Uterus (tissue), 2 donors: Measurements from ENCODE around the gene RNF19B.

ENCODE experiments used
- POLR2A ChIP-seq, 2 donors: fragments of 450-650 bp; IDR thresholded peaks; one replicate each; pipeline ENCODE4 v1.6.1; 2016; ENCODE audit warnings: antibody characterized with exemption in 2 of 2, mild to moderate bottlenecking in 1 of 2, moderate library complexity in 1 of 2
- TF ChIP-seq, protein P1 (sequence below), 4 experiments: fragments of 200-600 bp in 2 of 4; fragments of 450-650 bp in 2 of 4; sonication (generic) in 2 of 4; IDR thresholded peaks; one replicate each; pipeline ENCODE4 v1.5.1; 2016 to 2019; ENCODE audit warnings: antibody characterized with exemption in 4 of 4, mild to moderate bottlenecking in 2 of 4, moderate library complexity in 1 of 4

DNA sequence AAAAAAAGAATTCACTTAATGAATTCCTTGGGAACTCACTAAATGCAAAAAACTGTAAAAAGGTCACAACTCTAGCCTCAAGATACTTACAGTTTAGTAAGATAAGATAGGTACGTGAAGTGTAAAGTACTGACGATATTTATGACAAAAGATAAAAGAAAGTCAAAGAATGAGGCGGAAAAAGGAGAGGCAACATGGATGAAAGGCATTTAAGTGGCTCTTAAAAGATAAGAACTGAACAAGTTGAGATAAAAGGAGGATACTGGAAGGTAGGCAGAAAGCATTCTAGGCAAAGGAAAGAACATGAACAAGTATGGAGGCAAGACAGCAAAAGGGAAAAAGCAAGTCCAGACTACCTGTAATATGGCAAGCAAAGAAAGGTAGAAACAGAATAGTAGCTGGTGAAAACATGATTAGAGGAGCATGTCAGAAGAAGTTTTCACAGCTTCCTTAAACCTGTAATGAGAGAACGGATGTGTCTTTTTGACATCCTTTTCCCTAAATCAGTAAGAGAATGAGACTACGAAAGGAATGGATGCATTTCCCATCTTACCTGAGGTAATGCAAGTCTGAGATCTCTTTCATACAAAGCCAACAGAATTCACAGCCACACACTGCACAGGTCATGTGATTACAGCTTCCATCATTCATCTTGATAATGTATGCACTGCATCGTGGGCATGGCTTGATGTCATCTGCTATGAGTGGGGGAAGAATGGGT, 16.8 kb downstream of the RNF19B start:
- TF ChIP-seq, protein P1, sequence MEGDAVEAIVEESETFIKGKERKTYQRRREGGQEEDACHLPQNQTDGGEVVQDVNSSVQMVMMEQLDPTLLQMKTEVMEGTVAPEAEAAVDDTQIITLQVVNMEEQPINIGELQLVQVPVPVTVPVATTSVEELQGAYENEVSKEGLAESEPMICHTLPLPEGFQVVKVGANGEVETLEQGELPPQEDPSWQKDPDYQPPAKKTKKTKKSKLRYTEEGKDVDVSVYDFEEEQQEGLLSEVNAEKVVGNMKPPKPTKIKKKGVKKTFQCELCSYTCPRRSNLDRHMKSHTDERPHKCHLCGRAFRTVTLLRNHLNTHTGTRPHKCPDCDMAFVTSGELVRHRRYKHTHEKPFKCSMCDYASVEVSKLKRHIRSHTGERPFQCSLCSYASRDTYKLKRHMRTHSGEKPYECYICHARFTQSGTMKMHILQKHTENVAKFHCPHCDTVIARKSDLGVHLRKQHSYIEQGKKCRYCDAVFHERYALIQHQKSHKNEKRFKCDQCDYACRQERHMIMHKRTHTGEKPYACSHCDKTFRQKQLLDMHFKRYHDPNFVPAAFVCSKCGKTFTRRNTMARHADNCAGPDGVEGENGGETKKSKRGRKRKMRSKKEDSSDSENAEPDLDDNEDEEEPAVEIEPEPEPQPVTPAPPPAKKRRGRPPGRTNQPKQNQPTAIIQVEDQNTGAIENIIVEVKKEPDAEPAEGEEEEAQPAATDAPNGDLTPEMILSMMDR (IDR thresholded peaks at IDR 0.05) = no peak
- no peak for TF ChIP-seq POLR2A (IDR thresholded peaks at IDR 0.05)
